Colonic mucosa (tissue), 4 donors: ENCODE results near the gene S100G. TPM values are rescaled to one million over a fixed set of nuclear protein-coding genes. Genes with fewer than 3 reads are reported as not detected.

Source experiments
- DNase-seq: peaks from one replicate; pipeline ENCODE4 v3.0.0-alpha.2; 2020
- H3K27ac ChIP-seq: fragments of 200-600 bp; one replicate; pipeline ENCODE4 v1.8.0; 2021
- H3K27me3 ChIP-seq: fragments of 200-600 bp; one replicate; pipeline ENCODE4 v1.8.0; 2021
- H3K36me3 ChIP-seq: fragments of 200-600 bp; one replicate; pipeline ENCODE4 v1.8.0; 2021
- H3K4me1 ChIP-seq: fragments of 200-600 bp; one replicate; pipeline ENCODE4 v1.8.0; 2021; ENCODE audit warnings: mild to moderate bottlenecking
- H3K4me3 ChIP-seq: fragments of 200-600 bp; one replicate; pipeline ENCODE4 v1.8.0; 2021
- H3K9ac ChIP-seq, 2 donors: one replicate each; pipeline ENCODE4 v1.7.0; 2013; ENCODE audit warnings: control low read depth in 2 of 2, low read depth in 2 of 2, low read length in 2 of 2
- H3K9me3 ChIP-seq: fragments of 200-600 bp; one replicate; pipeline ENCODE4 v1.8.0; 2021
- CTCF ChIP-seq: fragments of 200-600 bp; IDR thresholded peaks from one replicate; pipeline ENCODE4 v1.8.0; 2022; ENCODE audit warnings: antibody characterized with exemption, mild to moderate bottlenecking
- intact Hi-C: fragments of 100-400 bp; cut with DNase I; formaldehyde crosslinking; loops from one replicate; pipeline ENCODE4 v1.14.1; 2022
- total RNA-seq, 2 donors: library from RNA; stranded (reverse); fragmentation: NEBNext Ultra II Directional in 1 of 2; extraction: Animal tissue kit (Norgen Biotek cat#: 25700) in 1 of 2; gene quantifications; one replicate each; pipeline ENCODE4 v1.2.1, GENCODE V29; 2021
- donor health status: healthy.
- donor health status: DM: no; HTN: no; CAD: no.
- donor health status: DM: no; HTN: no; CAD: no.

S100G gene
- total RNA-seq, 2 donors from 2014 or later = not detected

- no peak overlapping the region for H3K27ac ChIP-seq
- no peaks in the 10 kb centered on the region for H3K36me3 ChIP-seq
- no peak overlapping the region for H3K9ac ChIP-seq
- no peak overlapping the region for H3K4me3 ChIP-seq
- no peaks in the 10 kb centered on the region for H3K4me1 ChIP-seq
- intact Hi-C loops = no loop called here
- H3K9me3 ChIP-seq = no peaks in the 10 kb centered on the region
- TF ChIP-seq CTCF = no peak
- no peak for DNase-seq
- H3K27me3 ChIP-seq = peaks cover 6% of the 10 kb centered on the region
Measured at GRCh38 chrX:16638533-16638932, 11.4 kb upstream of the S100G start.

DNA sequence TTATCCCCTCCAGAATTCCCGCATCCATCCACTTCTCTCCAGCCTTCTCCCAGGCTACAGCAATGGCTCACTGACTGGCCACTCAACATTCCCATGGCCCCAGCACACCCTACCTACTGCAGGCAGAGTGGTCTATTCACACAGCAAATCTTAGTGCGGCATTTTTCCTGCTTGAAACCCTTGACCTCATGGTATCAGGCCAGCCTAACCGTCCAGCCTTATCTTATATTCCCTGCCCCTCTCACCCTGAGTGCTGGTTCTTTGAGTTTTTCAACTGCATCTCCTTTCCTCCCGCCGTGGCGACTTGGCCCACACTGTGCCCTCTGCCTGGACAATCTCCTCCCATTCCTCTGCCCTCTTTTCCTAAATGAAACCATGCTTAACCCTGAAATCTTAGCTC, 10.0 kb upstream of the S100G start:
- no peaks in the 10 kb centered on the region for H3K9me3 ChIP-seq
- no peak overlapping the region for H3K27ac ChIP-seq
- H3K4me1 ChIP-seq = no peaks in the 10 kb centered on the region
- no peak for DNase-seq
- H3K27me3 ChIP-seq = peaks cover 6% of the 10 kb centered on the region
- H3K36me3 ChIP-seq = no peaks in the 10 kb centered on the region
- TF ChIP-seq CTCF = no peak
- no peak overlapping the region for H3K9ac ChIP-seq
- intact Hi-C loops = no loop called here
- no peak overlapping the region for H3K4me3 ChIP-seq

- H3K9ac ChIP-seq = no peak overlapping the region
- H3K4me1 ChIP-seq = no peaks in the 10 kb centered on the region
- no peak for DNase-seq
- H3K27me3 ChIP-seq = peaks cover 6% of the 10 kb centered on the region
- no peaks in the 10 kb centered on the region for H3K9me3 ChIP-seq
- no peaks in the 10 kb centered on the region for H3K36me3 ChIP-seq
- intact Hi-C loops = no loop called here
- no peak for TF ChIP-seq CTCF
- no peak overlapping the region for H3K27ac ChIP-seq
- H3K4me3 ChIP-seq = no peak overlapping the region
Measured at GRCh38 chrX:16640823-16641222, 9.1 kb upstream of the S100G start.

- no peaks in the 10 kb centered on the region for H3K36me3 ChIP-seq
- no peak overlapping the region for H3K4me3 ChIP-seq
- DNase-seq = no peak
- intact Hi-C loops = no loop called here
- H3K27ac ChIP-seq = no peak overlapping the region
- no peaks in the 10 kb centered on the region for H3K4me1 ChIP-seq
- peaks cover 6% of the 10 kb centered on the region for H3K27me3 ChIP-seq
- H3K9ac ChIP-seq = no peak overlapping the region
- H3K9me3 ChIP-seq = no peaks in the 10 kb centered on the region
- no peak for TF ChIP-seq CTCF
Measured at GRCh38 chrX:16643176-16643575, 6.8 kb upstream of the S100G start.

DNA sequence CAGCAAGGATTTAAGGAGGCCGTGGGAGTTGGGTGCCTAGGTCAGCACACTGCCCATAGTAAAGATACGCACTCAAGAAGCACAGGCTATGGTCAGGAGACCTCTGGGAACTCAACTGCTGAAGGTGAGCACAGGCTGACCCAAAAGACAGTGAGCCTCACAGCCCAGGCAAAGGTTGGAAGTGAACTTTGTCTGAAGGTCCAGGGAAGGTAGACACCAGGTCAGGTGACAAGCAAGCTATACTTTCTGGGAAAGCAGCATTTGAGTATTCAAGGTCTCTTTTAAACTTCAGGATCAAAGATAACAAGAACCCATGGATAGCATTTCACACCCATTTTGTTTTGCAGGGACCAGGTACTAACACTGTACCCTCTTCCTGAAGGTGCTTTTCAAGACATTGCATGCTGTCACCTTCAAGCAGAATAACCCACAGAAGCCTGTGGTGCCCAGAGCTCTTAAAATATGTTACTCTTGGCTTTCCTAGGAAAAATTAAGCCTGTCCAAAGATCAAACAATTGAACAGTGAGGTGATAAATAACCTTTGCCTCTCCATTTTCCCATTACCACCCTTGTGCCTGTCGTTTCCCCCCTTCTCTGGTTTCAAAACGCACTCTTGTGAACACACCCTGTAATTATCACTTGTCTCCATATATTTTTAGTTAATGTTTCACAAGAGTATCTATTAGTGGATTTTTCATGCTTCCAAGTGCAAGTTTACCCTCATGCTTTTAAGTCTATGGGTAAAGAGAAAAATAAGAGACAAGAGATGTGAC, 3.4 kb upstream of the S100G start:
- Histone ChIP-seq H3K9ac (no peak overlapping the region), H3K36me3 (no peaks in the 10 kb centered on the region), H3K9me3 (no peaks in the 10 kb centered on the region), H3K4me1 (no peaks in the 10 kb centered on the region), H3K4me3 (no peak overlapping the region), H3K27me3 (no peaks in the 10 kb centered on the region), H3K27ac (peak overlapping the region; percentile 29)
- DNase-seq = no peak
- intact Hi-C loops = no loop called here
- no peak for TF ChIP-seq CTCF
